Measurements from ENCODE around the gene IPCEF1. TPM values are rescaled to one million over a fixed set of nuclear protein-coding genes. Genes with fewer than 3 reads are reported as not detected.
A peak's percentile ranks its signal among the peaks of the same experiment; 100 is the strongest.

Gene IPCEF1
- total and polyA plus RNA-seq, 2 of the 4 experiments (the other 2 are of a cell fraction), result under 0.01 to 0.03 TPM

GRCh38 chr6:154318721-154319120 is 37.9 kb downstream of the IPCEF1 start:
- dilution Hi-C loops (cut with HindIII; ENCODE audit: low sequenced_read_pairs, unreplicated experiment), result no loop called here

More at GRCh38 chr6:154318721-154319120, 37.9 kb downstream of the IPCEF1 start:
- Histone ChIP-seq H3K4me2 (ENCODE audit: low read depth, low read length) (no peak overlapping the region), H3K36me3 (ENCODE audit: control insufficient read depth, insufficient read depth, low read length) (no peaks in the 10 kb centered on the region), H3K79me1 (ENCODE audit: low read depth in 1 of 2, low read length in 2 of 2) (no peaks in the 10 kb centered on the region; a peak in 1 of 4 replicates), H2BK15ac (ENCODE audit: low read depth, low read length) (peak overlapping the region; percentile 99), H3K9ac (ENCODE audit: low read depth, low read length) (no peak overlapping the region), H3K23ac (ENCODE audit: low read depth, low read length) (peak overlapping the region; percentile 93; the same call in 1 of the 2 replicates), H3K56ac (ENCODE audit: extremely low read depth, insufficient read depth, low read length) (peak overlapping the region; percentile 86; the same call in 1 of the 2 replicates), H2BK20ac (ENCODE audit: low read depth, low read length) (peak overlapping the region; percentile 95), H4K8ac (ENCODE audit: low read depth in 2 of 2, low read length in 2 of 2) (peak overlapping the region; percentile 90 to 92), H3K27me3 (ENCODE audit: control insufficient read depth, insufficient read depth, low read length) (no peaks in the 10 kb centered on the region), H4K5ac (ENCODE audit: low read depth, low read length) (peak overlapping the region; percentile 29; the same call in 1 of the 2 replicates), H4K91ac (ENCODE audit: insufficient read depth, low read depth, low read length) (peak overlapping the region; percentile 82), H2AFZ (replicated peaks; ENCODE audit: low read length, poor library complexity) (no peak overlapping the region), H3K9me3 (ENCODE audit: control insufficient read depth, insufficient read depth, low read length) (no peaks in the 10 kb centered on the region), H2BK5ac (ENCODE audit: low read depth, low read length, poor library complexity, severe bottlenecking) (peak overlapping the region; percentile 58), H3K4ac (ENCODE audit: low read depth, low read length) (peak overlapping the region; percentile 67; the same call in 1 of the 2 replicates), H3K27ac (ENCODE audit: insufficient read depth, low read length) (peak overlapping the region; percentile 92; the same call in 1 of the 2 replicates), H4K20me1 (ENCODE audit: insufficient read depth, low read length) (no peaks in the 10 kb centered on the region), H3K4me1 (ENCODE audit: control insufficient read depth, insufficient read depth, low read length) (peaks cover 6% of the 10 kb centered on the region), H2BK120ac (ENCODE audit: low read depth, low read length) (peak overlapping the region; percentile 93), H3K4me3 (ENCODE audit: insufficient read depth, low read depth, low read length) (no peak overlapping the region), H2AK9ac (replicated peaks; ENCODE audit: low read depth, low read length, poor library complexity) (no peak overlapping the region), H3K18ac (ENCODE audit: low read depth, low read length) (peak overlapping the region; percentile 89), H3K14ac (replicated peaks; ENCODE audit: low read depth, low read length) (peak overlapping the region; percentile 91), H3K9me1 (ENCODE audit: insufficient read depth, low read length) (no peaks in the 10 kb centered on the region), H2AK5ac (ENCODE audit: low read depth, low read length) (peak overlapping the region; percentile 98)
- POLR2A ChIA-PET (ENCODE audit: unreplicated experiment), result interaction anchor here (0.6 kb wide), 1 partner anchor 115 kb away, joined by 5 read pairs; no protein-coding TSS in a partner anchor
- TF ChIP-seq MAFK (IDR thresholded peaks at IDR 0.05; ENCODE audit: low read depth, low read length) (no peak), ELK1 (IDR thresholded peaks at IDR 0.05; ENCODE audit: borderline replicate concordance, low read depth, low read length) (no peak), NFE2L2 (IDR thresholded peaks at IDR 0.05; ENCODE audit: low read depth, low read length) (no peak)
- CTCF ChIA-PET, result no interaction called here
- peak; percentile 6; the same call in 1 of the 2 replicates for ATAC-seq (ENCODE audit: low read depth)
- DNase-seq, result peak; percentile 21
- in situ Hi-C loops (cut with MboI; ENCODE audit: low sequenced_read_pairs), result no loop called here
- WGBS, 2 experiments (ENCODE audit: extremely low coverage in 2 of 2, insufficient read length in 1 of 2), result no CpG with 5 or more reads among the region's 1 CpG
- no TSS peak for BruUV-seq (replicated peaks)
- intact Hi-C loops (cut with micrococcal nuclease), result no loop called here
